Measurements from ENCODE around the gene RABL6.

DNA sequence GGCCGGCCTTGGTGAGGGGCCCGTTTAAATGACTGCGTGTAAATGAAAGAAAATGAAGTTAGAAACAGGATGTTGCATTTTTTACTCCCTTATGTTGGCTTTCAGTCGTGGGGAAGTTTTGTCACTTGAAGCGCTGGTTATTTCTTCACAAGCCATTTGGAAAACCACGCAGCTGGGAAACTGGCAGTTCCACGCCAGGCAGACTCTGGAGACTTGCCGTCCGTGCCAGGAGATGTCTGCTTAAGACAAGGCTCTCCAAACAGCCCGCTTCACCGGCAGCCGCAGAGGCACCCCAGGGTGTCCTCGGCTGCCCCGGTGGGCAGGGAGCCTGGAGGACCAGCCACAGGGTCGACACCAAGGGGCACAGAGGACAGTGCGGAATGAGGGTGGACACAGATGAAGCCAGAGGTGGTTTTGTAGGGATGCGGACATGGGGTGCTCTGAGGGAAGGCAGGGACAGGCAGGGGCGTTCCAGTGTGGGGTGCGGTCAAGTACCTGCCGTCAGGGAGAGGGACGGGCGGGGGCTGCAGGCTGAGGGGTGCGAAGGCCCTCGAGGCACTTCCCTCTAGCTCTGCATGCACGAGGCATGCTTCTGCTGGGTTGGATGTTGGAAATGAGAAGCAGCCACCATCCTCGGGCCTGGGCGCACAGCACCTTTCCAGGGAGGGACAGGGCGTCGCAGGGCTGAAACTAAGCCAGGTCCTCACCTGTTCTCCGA lies 23.4 kb downstream of the RABL6 start:
- TF ChIP-seq POLR2A (IDR thresholded peaks at IDR 0.05; ENCODE audit: low read length) (no peak), GATA1 (IDR thresholded peaks at IDR 0.05; ENCODE audit: low read depth, low read length) (no peak)

Measured in erythroblast (primary cell).